Measurements from ENCODE around the gene FER1L5. TPM values are rescaled to one million over a fixed set of nuclear protein-coding genes. Genes with fewer than 3 reads are reported as not detected.

Gene FER1L5
- total and polyA plus RNA-seq, 9 of the 15 experiments (the other 6 are each of a cell fraction or from before 2014, with no cell fraction given) = 0.01 TPM; not detected in 6

- TF ChIP-seq, protein P1, sequence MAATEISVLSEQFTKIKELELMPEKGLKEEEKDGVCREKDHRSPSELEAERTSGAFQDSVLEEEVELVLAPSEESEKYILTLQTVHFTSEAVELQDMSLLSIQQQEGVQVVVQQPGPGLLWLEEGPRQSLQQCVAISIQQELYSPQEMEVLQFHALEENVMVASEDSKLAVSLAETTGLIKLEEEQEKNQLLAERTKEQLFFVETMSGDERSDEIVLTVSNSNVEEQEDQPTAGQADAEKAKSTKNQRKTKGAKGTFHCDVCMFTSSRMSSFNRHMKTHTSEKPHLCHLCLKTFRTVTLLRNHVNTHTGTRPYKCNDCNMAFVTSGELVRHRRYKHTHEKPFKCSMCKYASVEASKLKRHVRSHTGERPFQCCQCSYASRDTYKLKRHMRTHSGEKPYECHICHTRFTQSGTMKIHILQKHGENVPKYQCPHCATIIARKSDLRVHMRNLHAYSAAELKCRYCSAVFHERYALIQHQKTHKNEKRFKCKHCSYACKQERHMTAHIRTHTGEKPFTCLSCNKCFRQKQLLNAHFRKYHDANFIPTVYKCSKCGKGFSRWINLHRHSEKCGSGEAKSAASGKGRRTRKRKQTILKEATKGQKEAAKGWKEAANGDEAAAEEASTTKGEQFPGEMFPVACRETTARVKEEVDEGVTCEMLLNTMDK (IDR thresholded peaks at IDR 0.05; ENCODE audit: borderline replicate concordance, insufficient read depth, low read depth, low read length, poor library complexity, severe bottlenecking) = peak; percentile 23
- no peak for TF ChIP-seq SMARCE1 (IDR thresholded peaks at IDR 0.05)
- no peak for TF ChIP-seq ATF2 (CRISPR knock-in tag; IDR thresholded peaks at IDR 0.05)
- no peak for TF ChIP-seq KDM5B (IDR thresholded peaks at IDR 0.05; ENCODE audit: insufficient replicate concordance, low read depth, low read length)
- TF ChIP-seq ZFP36 (IDR thresholded peaks at IDR 0.05; ENCODE audit: low read depth, low read length, partially characterized antibody) = peak; percentile 80
- TF ChIP-seq ADNP (tag; IDR thresholded peaks at IDR 0.05) = peak; percentile 77
- TF ChIP-seq, protein P2, sequence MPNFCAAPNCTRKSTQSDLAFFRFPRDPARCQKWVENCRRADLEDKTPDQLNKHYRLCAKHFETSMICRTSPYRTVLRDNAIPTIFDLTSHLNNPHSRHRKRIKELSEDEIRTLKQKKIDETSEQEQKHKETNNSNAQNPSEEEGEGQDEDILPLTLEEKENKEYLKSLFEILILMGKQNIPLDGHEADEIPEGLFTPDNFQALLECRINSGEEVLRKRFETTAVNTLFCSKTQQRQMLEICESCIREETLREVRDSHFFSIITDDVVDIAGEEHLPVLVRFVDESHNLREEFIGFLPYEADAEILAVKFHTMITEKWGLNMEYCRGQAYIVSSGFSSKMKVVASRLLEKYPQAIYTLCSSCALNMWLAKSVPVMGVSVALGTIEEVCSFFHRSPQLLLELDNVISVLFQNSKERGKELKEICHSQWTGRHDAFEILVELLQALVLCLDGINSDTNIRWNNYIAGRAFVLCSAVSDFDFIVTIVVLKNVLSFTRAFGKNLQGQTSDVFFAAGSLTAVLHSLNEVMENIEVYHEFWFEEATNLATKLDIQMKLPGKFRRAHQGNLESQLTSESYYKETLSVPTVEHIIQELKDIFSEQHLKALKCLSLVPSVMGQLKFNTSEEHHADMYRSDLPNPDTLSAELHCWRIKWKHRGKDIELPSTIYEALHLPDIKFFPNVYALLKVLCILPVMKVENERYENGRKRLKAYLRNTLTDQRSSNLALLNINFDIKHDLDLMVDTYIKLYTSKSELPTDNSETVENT (CRISPR knock-in tag; IDR thresholded peaks at IDR 0.05) = no peak
- no peak for TF ChIP-seq CLOCK (CRISPR knock-in tag; IDR thresholded peaks at IDR 0.05; ENCODE audit: borderline replicate concordance)
- no peak for TF ChIP-seq TEAD4 (IDR thresholded peaks at IDR 0.05; ENCODE audit: low read length)
- TF ChIP-seq TEAD4 (CRISPR knock-in tag; IDR thresholded peaks at IDR 0.05; ENCODE audit: borderline replicate concordance) = no peak
- 0 out of 4 replicates have a peak, but pooled peaks of 1 of the 2 experiments have one; percentile 6 for TF ChIP-seq RCOR1 (IDR thresholded peaks at IDR 0.05; ENCODE audit: borderline replicate concordance in 1 of 2, low read depth in 2 of 2, low read length in 2 of 2)
- TF ChIP-seq CREB1 (IDR thresholded peaks at IDR 0.05) = no peak
- no peak for TF ChIP-seq CREB1 (CRISPR knock-in tag; IDR thresholded peaks at IDR 0.05)
- no peak for TF ChIP-seq NR2C1 (IDR thresholded peaks at IDR 0.05)
- TF ChIP-seq NR2C1 (tag; IDR thresholded peaks at IDR 0.05) = no peak
Measured at GRCh38 chr2:96602330-96602823, 40.2 kb upstream of the FER1L5 start (continued).
